ENCODE data around the gene USP3. TPM values are rescaled to one million over a fixed set of nuclear protein-coding genes. Genes with fewer than 3 reads are reported as not detected.

USP3 gene
- total and polyA plus RNA-seq, 2 donors (not counting 1 experiment from before 2014, with no cell fraction given), result 43.4 to 152 TPM

GRCh38 chr15:63461230-63461985, 43.0 kb upstream of the USP3 start:
- H3K9me3 Mint-ChIP-seq (ENCODE audit: insufficient read depth), result no peaks in the 10 kb centered on the region
- Histone ChIP-seq H2AFZ (ENCODE audit: insufficient read depth, low read depth, low read length, poor library complexity, severe bottlenecking) (no peak overlapping the region), H3K4me1 (ENCODE audit: control insufficient read depth in 2 of 2, insufficient read depth in 2 of 2, low read length in 2 of 2) (peaks cover 0 to under 1% of the 10 kb centered on the region in 2 donors), H3K36me3 (replicated peaks in 1 of 2; ENCODE audit: control extremely low read depth in 1 of 2, control insufficient read depth in 1 of 2, extremely low read depth in 1 of 2, insufficient read depth in 2 of 2, low read length in 1 of 2) (no peaks in the 10 kb centered on the region), H3K4me3 (ENCODE audit: control extremely low read depth in 1 of 5, extremely low read depth in 1 of 5, insufficient read depth in 1 of 5, low read depth in 2 of 5, low read length in 4 of 5) (no peak overlapping the region), H3K9ac (ENCODE audit: low read length) (no peak overlapping the region), H3K4me2 (replicated peaks; ENCODE audit: low read depth, low read length, poor library complexity, severe bottlenecking) (no peak overlapping the region), H3K27me3 (replicated peaks in 1 of 4; ENCODE audit: control extremely low read depth in 1 of 4, control insufficient read depth in 3 of 4, insufficient read depth in 4 of 4, low read length in 3 of 4) (no peaks in the 10 kb centered on the region), H4K20me1 (ENCODE audit: control insufficient read depth, insufficient read depth, low read length, poor library complexity, severe bottlenecking) (no peaks in the 10 kb centered on the region), H3K9me3 (ENCODE audit: control extremely low read depth in 1 of 3, control insufficient read depth in 2 of 3, insufficient read depth in 1 of 3, low read length in 2 of 3) (no peaks in the 10 kb centered on the region), H3K79me2 (ENCODE audit: control insufficient read depth, insufficient read depth, low read length) (no peaks in the 10 kb centered on the region), H3K27ac (ENCODE audit: low read length in 2 of 2) (no peak overlapping the region)
- no peak overlapping the region for H3K4me3 Mint-ChIP-seq
- TF ChIP-seq EZH2 (IDR thresholded peaks at IDR 0.05; ENCODE audit: borderline replicate concordance, insufficient read depth, low read depth, low read length, poor library complexity, severe bottlenecking), result no peak
- TF ChIP-seq CTCF (IDR thresholded peaks at IDR 0.05), result no peak
- H3K27me3 Mint-ChIP-seq, result no peaks in the 10 kb centered on the region
- peaks cover 3% of the 10 kb centered on the region for H3K4me1 Mint-ChIP-seq
- ChIA-PET POLR2A (no interaction called here), CTCF (interaction anchor here (1.7 to 7.4 kb wide), 3 partner anchors 19 to 414 kb away, joined by 3 to 132 read pairs (median 4); no protein-coding TSS in a partner anchor)
- H3K27ac Mint-ChIP-seq, result no peak overlapping the region
- DNase-seq (no peak), ATAC-seq (ENCODE audit: low read depth) (no peak)
- intact Hi-C loops (cut with micrococcal nuclease), result no loop called here
- 90% methylated on average over 18 of the region's 22 CpGs for WGBS (ENCODE audit: insufficient coverage)

- Histone ChIP-seq H3K4me1 (ENCODE audit: control insufficient read depth in 2 of 2, insufficient read depth in 2 of 2, low read length in 2 of 2) (peaks cover 4 to 8% of the 10 kb centered on the region in 2 donors), H3K79me2 (ENCODE audit: control insufficient read depth, insufficient read depth, low read length) (no peaks in the 10 kb centered on the region), H3K27ac (ENCODE audit: low read length in 2 of 2) (no peak overlapping the region), H3K9ac (ENCODE audit: low read length) (no peak overlapping the region), H3K9me3 (ENCODE audit: control extremely low read depth in 1 of 3, control insufficient read depth in 2 of 3, insufficient read depth in 1 of 3, low read length in 2 of 3) (no peaks in the 10 kb centered on the region), H3K27me3 (replicated peaks in 1 of 4; ENCODE audit: control extremely low read depth in 1 of 4, control insufficient read depth in 3 of 4, insufficient read depth in 4 of 4, low read length in 3 of 4) (no peaks in the 10 kb centered on the region), H4K20me1 (ENCODE audit: control insufficient read depth, insufficient read depth, low read length, poor library complexity, severe bottlenecking) (no peaks in the 10 kb centered on the region), H3K4me2 (replicated peaks; ENCODE audit: low read depth, low read length, poor library complexity, severe bottlenecking) (no peak overlapping the region), H3K36me3 (replicated peaks in 1 of 2; ENCODE audit: control extremely low read depth in 1 of 2, control insufficient read depth in 1 of 2, extremely low read depth in 1 of 2, insufficient read depth in 2 of 2, low read length in 1 of 2) (no peaks in the 10 kb centered on the region), H2AFZ (ENCODE audit: insufficient read depth, low read depth, low read length, poor library complexity, severe bottlenecking) (no peak overlapping the region), H3K4me3 (ENCODE audit: control extremely low read depth in 1 of 5, extremely low read depth in 1 of 5, insufficient read depth in 1 of 5, low read depth in 2 of 5, low read length in 4 of 5) (no peak overlapping the region)
- Mint-ChIP-seq H3K27me3 (no peaks in the 10 kb centered on the region), H3K4me3 (no peak overlapping the region), H3K4me1 (peaks cover 8% of the 10 kb centered on the region), H3K9me3 (ENCODE audit: insufficient read depth) (no peaks in the 10 kb centered on the region), H3K27ac (no peak overlapping the region)
- no peak for ATAC-seq (ENCODE audit: low read depth)
- CTCF ChIA-PET, result interaction anchor here (0.7 to 7.4 kb wide), 7 partner anchors 11 to 414 kb away, joined by 3 to 132 read pairs (median 3); no protein-coding TSS in a partner anchor
- intact Hi-C loops (cut with micrococcal nuclease), result no loop called here
- WGBS (ENCODE audit: insufficient coverage), result no CpG with 5 or more reads among the region's 2 CpGs
- no peak for DNase-seq
- TF ChIP-seq CTCF (IDR thresholded peaks at IDR 0.05) (no peak), EZH2 (IDR thresholded peaks at IDR 0.05; ENCODE audit: borderline replicate concordance, insufficient read depth, low read depth, low read length, poor library complexity, severe bottlenecking) (no peak)
- POLR2A ChIA-PET, result interaction anchor here (0.6 kb wide), 1 partner anchor 29 kb away, joined by 4 read pairs; no protein-coding TSS in a partner anchor
Measured at GRCh38 chr15:63462088-63462487, 42.3 kb upstream of the USP3 start.

Measured in B cell (primary cell).